ENCODE results near the gene CHST9.
"Not testable (repeated sequence)": the region's sequence is repeated elsewhere in the genome, so short reads cannot be mapped to it uniquely, and the experiment has no call there.

CHST9 gene

DNA sequence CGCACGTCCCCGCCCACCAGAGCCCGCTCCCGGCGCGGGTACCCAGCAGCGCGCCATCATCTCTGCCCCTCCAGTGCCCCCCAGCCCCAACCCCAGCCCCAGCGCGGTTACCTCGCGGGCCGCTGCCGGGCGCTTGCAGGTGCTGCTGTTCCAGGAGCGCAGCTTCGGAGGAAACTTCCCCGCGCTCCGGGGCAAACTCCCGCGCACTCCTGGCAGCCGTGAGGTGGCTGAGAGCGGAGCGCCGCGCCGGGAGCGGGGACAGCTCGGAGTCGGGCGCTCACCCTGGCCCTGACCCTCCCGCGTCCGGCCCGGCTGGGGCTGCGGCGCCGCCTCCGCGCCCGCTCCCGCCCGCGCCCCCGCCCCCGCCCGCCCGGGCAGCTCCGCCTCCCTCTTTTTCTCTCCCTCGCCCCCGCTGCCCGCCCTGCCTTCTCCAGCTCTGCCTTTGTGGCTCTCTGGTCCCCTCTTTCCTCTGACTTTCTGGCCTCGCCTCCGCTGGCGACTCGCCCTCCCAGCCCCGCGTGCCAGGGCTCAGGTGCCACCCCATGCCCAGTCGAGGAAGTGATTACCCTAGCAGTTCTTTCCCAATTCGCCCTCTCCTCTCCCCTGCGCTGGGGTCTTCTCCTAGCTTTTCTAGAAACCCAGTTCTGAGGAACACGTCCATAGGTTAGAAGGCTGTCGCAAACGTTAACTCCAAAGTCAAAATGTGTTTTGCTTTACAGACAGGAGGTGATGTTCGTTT, at the start of gene CHST9:
CHST9 (minus strand) TSS at position 284 of the 739 bp plus-strand sequence. CDS start 42,499 bp downstream, outside the sequence.
- DNase-seq (ENCODE audit: extremely low read depth in 1 of 2, low read depth in 1 of 2) = no peak

- DNase-seq (ENCODE audit: extremely low read depth in 1 of 2, low read depth in 1 of 2) = not testable (repeated sequence)
Measured at GRCh38 chr18:27232355-27232754, 47.2 kb upstream of the CHST9 start.

- DNase-seq (ENCODE audit: extremely low read depth in 1 of 2, low read depth in 1 of 2) = not testable (repeated sequence)
Measured at GRCh38 chr18:27231671-27232070, 46.6 kb upstream of the CHST9 start.

DNA sequence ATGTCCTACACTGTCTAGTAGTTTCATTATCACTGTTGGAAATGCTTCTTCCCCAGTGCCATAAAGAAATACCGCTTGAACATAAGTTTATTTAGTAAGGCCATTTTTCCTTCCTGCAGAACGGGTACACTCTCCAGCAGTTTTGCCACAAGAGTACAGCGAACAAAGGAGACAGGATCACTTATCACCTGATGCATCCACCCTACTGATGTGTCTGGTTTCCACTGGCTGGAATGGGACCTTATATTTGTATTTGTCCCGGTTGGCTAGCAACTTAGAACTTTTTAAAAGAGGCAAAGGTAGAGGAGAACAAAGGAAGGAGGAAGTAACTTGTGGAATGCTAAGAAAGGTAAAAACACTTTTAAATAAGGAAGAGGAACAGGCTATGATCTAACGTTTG, 46.1 kb upstream of the CHST9 start:
- DNase-seq (ENCODE audit: extremely low read depth in 1 of 2, low read depth in 1 of 2) = not testable (repeated sequence)

DNA sequence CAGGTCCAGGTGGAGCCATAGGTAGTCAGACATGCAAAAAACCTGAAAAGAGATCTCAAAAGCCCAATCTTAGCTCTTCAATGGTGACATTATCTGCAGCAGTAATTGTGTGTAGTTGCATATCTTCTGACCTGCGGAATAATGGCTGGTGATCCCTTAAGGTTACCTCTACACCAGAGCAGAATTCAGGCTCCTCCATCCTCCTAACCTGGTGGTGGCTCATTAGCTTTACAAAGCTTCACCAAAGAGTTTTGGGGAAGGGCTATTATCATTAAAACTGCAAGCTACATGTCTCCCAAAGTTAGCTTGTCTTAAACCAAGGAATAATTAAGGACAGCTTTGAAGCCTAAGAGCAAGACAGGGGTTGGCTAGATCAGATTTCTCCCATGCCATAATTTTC, 42.6 kb upstream of the CHST9 start:
- no peak for DNase-seq (ENCODE audit: extremely low read depth in 1 of 2, low read depth in 1 of 2)

GRCh38 chr18:27226556-27227075, 41.5 kb upstream of the CHST9 start:
- no peak for DNase-seq (ENCODE audit: extremely low read depth in 1 of 2, low read depth in 1 of 2)

GRCh38 chr18:27225947-27226481, 40.9 kb upstream of the CHST9 start:
- DNase-seq (ENCODE audit: extremely low read depth in 1 of 2, low read depth in 1 of 2) = no peak

- no peak for DNase-seq (ENCODE audit: extremely low read depth in 1 of 2, low read depth in 1 of 2)
Measured at GRCh38 chr18:27223526-27224291, 38.6 kb upstream of the CHST9 start.

- DNase-seq (ENCODE audit: extremely low read depth in 1 of 2, low read depth in 1 of 2) = no peak
Measured at GRCh38 chr18:27214831-27215230, 29.7 kb upstream of the CHST9 start.

- no peak for DNase-seq (ENCODE audit: extremely low read depth in 1 of 2, low read depth in 1 of 2)
Measured at GRCh38 chr18:27213123-27213717, 28.1 kb upstream of the CHST9 start.

DNA sequence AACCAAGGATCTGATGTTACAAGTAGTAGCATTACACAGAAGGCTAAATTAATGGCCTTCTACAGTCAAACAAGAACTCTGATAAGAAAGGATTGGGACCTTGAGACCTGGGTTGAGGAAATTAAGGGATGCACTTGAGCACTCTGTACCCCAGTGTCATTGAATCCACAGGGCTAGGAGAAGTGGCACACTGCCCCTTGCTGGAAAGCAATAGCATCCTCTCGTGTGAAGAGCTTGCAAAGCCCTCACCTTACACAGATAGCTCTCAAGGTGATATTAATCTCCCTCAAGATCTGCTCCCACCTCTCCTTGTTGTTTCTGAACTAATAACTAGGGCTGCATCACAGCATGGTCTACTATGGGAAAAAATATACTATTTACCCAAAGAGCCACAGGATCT, 26.5 kb upstream of the CHST9 start:
- DNase-seq (ENCODE audit: extremely low read depth in 1 of 2, low read depth in 1 of 2) = no peak

GRCh38 chr18:27206411-27206810, 21.3 kb upstream of the CHST9 start:
- DNase-seq (ENCODE audit: extremely low read depth in 1 of 2, low read depth in 1 of 2) = no peak

- DNase-seq (ENCODE audit: extremely low read depth in 1 of 2, low read depth in 1 of 2) = no peak
Measured at GRCh38 chr18:27202741-27203140, 17.6 kb upstream of the CHST9 start.

DNA sequence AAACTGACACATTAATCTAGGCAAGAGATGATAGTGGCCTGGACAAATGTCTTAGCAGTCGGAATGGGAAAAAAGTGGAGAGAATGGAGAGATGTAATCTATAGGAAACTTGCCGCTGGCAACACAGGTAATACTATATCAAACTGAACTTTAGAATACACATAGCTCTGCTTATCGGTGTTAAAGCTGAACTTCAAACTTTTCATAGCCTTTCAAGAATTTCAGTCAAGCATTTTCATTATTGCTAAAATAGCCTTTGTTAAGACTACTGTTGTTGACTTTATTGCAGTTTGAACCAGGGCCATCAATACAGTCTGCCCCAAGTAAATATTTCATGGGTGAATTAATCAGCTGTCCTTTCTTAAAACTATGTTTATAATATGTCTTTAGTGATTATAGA, 12.9 kb upstream of the CHST9 start:
- DNase-seq (ENCODE audit: extremely low read depth in 1 of 2, low read depth in 1 of 2) = no peak

DNA sequence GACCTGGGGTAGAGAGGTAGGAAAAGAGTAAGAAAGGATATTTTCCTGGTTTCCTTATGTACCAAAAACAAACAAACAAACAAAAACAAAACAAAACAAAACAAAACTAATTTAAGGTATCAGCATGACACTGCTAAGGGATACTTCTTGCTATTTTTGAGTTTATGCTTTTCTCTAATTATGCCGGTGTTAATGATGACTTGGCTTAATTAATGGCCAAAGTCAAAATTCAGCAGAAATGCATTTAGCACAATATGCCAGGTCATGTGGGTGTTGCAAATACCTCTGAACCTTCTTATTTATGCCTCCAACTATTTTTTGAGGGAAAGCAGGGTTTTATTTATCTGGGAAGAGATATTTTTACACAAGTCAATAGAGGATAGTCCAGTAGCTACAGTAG, 3.2 kb upstream of the CHST9 start:
- DNase-seq (ENCODE audit: extremely low read depth in 1 of 2, low read depth in 1 of 2) = no peak

DNA sequence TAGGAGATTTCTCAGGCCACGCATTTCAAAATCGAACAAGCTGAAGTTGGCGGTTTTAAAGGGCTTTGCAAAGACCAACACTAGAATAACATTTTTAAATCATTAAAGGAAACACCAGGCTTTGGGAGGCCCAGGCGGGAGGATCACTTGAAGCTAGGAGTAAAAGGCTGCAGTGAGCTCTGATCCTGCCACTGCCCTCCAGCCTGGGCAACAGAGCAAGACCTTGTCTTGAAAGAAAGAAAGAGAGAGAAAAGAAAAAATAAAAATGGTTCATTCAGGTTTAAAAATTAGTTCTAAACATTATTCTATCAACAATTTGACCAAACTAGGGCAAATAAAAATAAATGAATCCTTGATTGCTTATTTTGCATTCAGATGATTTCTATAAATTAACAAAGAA, 789 bp upstream of the CHST9 start:
- no peak for DNase-seq (ENCODE audit: extremely low read depth in 1 of 2, low read depth in 1 of 2)

- no peak for DNase-seq (ENCODE audit: extremely low read depth in 1 of 2, low read depth in 1 of 2)
Measured at GRCh38 chr18:27184115-27185024, 738 bp downstream of the CHST9 start.

DNA sequence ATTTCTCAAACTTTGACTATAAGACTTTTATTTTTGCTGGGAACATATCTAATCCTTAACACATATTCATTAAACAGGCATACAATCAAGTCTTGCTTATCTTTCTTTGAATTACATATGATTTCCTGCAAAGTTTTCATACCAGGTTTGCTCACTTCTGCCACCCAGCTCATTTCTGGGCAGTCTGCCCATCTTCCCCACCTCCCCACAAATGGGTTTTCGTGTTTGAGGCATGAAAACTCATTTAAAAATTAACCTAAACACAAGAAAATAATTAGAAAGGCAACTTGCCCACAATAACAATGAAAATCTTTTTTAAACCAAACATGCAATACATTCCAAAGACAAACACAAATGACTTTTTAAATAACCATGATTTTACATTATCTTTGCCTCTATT, 3.4 kb downstream of the CHST9 start:
- no peak for DNase-seq (ENCODE audit: extremely low read depth in 1 of 2, low read depth in 1 of 2)

- no peak for DNase-seq (ENCODE audit: extremely low read depth in 1 of 2, low read depth in 1 of 2)
Measured at GRCh38 chr18:27178424-27178823, 6.7 kb downstream of the CHST9 start.

DNA sequence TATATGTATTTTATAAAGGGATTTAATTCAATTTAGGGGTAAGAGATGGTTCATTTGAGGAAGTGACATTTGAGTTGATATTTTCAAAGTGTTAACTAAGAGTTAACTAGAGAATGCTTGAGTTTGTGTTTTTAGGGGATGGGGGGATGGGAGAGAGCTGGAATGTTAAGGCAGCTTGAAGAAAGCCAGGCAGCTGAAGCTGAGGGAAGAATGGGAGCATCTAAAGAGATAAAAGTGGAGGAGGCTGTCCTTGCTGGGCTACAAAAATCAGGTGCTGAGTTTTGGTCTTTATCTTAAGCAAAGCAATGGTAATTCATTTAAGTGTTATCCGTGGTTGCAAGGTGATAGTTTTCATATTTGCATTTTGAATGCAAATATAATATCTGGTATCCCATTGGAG, 9.2 kb downstream of the CHST9 start:
- no peak for DNase-seq (ENCODE audit: extremely low read depth in 1 of 2, low read depth in 1 of 2)

Data from stimulated activated CD8-positive, alpha-beta memory T cell treated with anti-CD3 and anti-CD28 coated beads, Interleukin-7, amount 100 ng/mL, for 48 hours (primary cell).